IMR-90 (cell line): ENCODE data around the gene FAM13B.

Experiments
- BHLHE40 ChIP-seq: fragments of 150-350 bp; IDR thresholded peaks from 2 replicates; pipeline ENCODE4 v1.6.1; 2016; ENCODE audit warnings: mild to moderate bottlenecking, low read depth, low read length
- CEBPB ChIP-seq: IDR thresholded peaks from 2 replicates; pipeline ENCODE4 v1.6.1; 2012; ENCODE audit warnings: low read depth, low read length, improper control_type of control experiment
- FOS ChIP-seq: fragments of 150-350 bp; IDR thresholded peaks from 2 replicates; pipeline ENCODE4 v1.6.1; 2016; ENCODE audit warnings: low read depth, low read length
- MAFK ChIP-seq: IDR thresholded peaks from 2 replicates; pipeline ENCODE4 v1.6.1; 2012; ENCODE audit warnings: low read depth, low read length, improper control_type of control experiment
- MXI1 ChIP-seq: IDR thresholded peaks from 2 replicates; pipeline ENCODE4 v1.6.1; 2012; ENCODE audit warnings: low read depth, mild to moderate bottlenecking, low read length, moderate library complexity, borderline replicate concordance
- NFE2L2 ChIP-seq: fragments of 150-350 bp; IDR thresholded peaks from 2 replicates; pipeline ENCODE4 v1.6.1; 2016; ENCODE audit warnings: low read depth, mild to moderate bottlenecking, low read length
- POLR2A ChIP-seq: IDR thresholded peaks from 2 replicates; pipeline ENCODE4 v1.6.1; 2012; ENCODE audit warnings: mild to moderate bottlenecking, low read depth, low read length
- RAD21 ChIP-seq: IDR thresholded peaks from 2 replicates; pipeline ENCODE4 v1.6.1; 2012; ENCODE audit warnings: low read length, improper control_type of control experiment
- RCOR1 ChIP-seq: IDR thresholded peaks from 2 replicates; pipeline ENCODE4 v1.6.1; 2012; ENCODE audit warnings: mild to moderate bottlenecking, low read length, improper control_type of control experiment; ENCODE audit not compliant: insufficient replicate concordance
- RFX5 ChIP-seq: IDR thresholded peaks from 2 replicates; pipeline ENCODE4 v1.8.0; 2012; ENCODE audit warnings: low read depth, mild to moderate bottlenecking, low read length, moderate library complexity
- SMC3 ChIP-seq: fragments of 150-350 bp; IDR thresholded peaks from 2 replicates; pipeline ENCODE4 v1.6.1; 2016; ENCODE audit warnings: low read depth, mild to moderate bottlenecking, antibody characterized with exemption, low read length, moderate library complexity
- TF ChIP-seq, protein P1 (sequence below): conservative IDR thresholded peaks from 2 replicates; pipeline ENCODE4 v1.5.1; 2012; ENCODE audit warnings: mild to moderate bottlenecking, low read depth, low read length, improper control_type of control experiment
- TF ChIP-seq, protein P2 (sequence below): fragments of 150-350 bp; IDR thresholded peaks from 2 replicates; pipeline ENCODE4 v1.6.1; 2017; ENCODE audit warnings: mild to moderate bottlenecking, antibody characterized with exemption, low read length, low read depth
- TF ChIP-seq, protein P3 (sequence below): fragments of 150-350 bp; IDR thresholded peaks from 2 replicates; pipeline ENCODE4 v1.6.1; 2016; ENCODE audit warnings: low read depth, mild to moderate bottlenecking, low read length, moderate library complexity, borderline replicate concordance

DNA sequence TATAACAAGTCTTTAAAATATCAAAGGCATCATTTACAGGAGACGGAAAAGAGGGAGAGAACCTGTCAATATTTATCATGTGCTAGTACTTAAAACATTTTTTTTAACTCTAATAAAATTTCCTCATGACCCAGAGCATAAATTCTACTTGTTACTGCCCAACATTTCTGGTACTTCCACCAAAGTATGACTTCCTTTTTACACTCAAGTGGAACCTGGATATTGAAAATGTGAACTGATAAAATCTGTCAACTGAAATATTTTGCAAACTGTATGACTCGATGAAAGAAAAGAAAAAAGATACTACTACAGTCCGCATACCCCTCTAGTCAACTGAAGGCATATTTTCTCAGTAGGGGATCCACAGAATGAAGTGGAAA, 37.1 kb downstream of the FAM13B start:
- no peak for TF ChIP-seq CEBPB
- TF ChIP-seq, protein P1, sequence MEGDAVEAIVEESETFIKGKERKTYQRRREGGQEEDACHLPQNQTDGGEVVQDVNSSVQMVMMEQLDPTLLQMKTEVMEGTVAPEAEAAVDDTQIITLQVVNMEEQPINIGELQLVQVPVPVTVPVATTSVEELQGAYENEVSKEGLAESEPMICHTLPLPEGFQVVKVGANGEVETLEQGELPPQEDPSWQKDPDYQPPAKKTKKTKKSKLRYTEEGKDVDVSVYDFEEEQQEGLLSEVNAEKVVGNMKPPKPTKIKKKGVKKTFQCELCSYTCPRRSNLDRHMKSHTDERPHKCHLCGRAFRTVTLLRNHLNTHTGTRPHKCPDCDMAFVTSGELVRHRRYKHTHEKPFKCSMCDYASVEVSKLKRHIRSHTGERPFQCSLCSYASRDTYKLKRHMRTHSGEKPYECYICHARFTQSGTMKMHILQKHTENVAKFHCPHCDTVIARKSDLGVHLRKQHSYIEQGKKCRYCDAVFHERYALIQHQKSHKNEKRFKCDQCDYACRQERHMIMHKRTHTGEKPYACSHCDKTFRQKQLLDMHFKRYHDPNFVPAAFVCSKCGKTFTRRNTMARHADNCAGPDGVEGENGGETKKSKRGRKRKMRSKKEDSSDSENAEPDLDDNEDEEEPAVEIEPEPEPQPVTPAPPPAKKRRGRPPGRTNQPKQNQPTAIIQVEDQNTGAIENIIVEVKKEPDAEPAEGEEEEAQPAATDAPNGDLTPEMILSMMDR = no peak
- no peak for TF ChIP-seq POLR2A
- TF ChIP-seq, protein P2, sequence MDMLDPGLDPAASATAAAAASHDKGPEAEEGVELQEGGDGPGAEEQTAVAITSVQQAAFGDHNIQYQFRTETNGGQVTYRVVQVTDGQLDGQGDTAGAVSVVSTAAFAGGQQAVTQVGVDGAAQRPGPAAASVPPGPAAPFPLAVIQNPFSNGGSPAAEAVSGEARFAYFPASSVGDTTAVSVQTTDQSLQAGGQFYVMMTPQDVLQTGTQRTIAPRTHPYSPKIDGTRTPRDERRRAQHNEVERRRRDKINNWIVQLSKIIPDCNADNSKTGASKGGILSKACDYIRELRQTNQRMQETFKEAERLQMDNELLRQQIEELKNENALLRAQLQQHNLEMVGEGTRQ = no peak
- no peak for TF ChIP-seq BHLHE40
- TF ChIP-seq, protein P3, sequence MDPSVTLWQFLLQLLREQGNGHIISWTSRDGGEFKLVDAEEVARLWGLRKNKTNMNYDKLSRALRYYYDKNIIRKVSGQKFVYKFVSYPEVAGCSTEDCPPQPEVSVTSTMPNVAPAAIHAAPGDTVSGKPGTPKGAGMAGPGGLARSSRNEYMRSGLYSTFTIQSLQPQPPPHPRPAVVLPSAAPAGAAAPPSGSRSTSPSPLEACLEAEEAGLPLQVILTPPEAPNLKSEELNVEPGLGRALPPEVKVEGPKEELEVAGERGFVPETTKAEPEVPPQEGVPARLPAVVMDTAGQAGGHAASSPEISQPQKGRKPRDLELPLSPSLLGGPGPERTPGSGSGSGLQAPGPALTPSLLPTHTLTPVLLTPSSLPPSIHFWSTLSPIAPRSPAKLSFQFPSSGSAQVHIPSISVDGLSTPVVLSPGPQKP = no peak
- TF ChIP-seq SMC3 = no peak
- no peak for TF ChIP-seq RFX5
- no peak for TF ChIP-seq MAFK
- no peak for TF ChIP-seq RAD21
- TF ChIP-seq RCOR1 = no peak
- TF ChIP-seq MXI1 = no peak
- TF ChIP-seq NFE2L2 = no peak
- no peak for TF ChIP-seq FOS
